Measurements from ENCODE around the gene B4GALNT4.
"Not testable (repeated sequence)": the region's sequence is repeated elsewhere in the genome, so short reads cannot be mapped to it uniquely, and the experiment has no call there.

Gene B4GALNT4

GRCh38 chr11:375065-376025, 6.0 kb downstream of the B4GALNT4 start:
- no peak for DNase-seq (ENCODE audit: low spot score)

GRCh38 chr11:376531-377173, 7.4 kb downstream of the B4GALNT4 start:
- no peak for DNase-seq (ENCODE audit: low spot score)

GRCh38 chr11:377174-377865, 8.0 kb downstream of the B4GALNT4 start:
- DNase-seq (ENCODE audit: low spot score): no peak

GRCh38 chr11:377883-378500, 8.7 kb downstream of the B4GALNT4 start:
- no peak for DNase-seq (ENCODE audit: low spot score)

GRCh38 chr11:379205-380094, 10.2 kb downstream of the B4GALNT4 start:
- DNase-seq (ENCODE audit: low spot score): no peak

- DNase-seq (ENCODE audit: low spot score): no peak
Measured at GRCh38 chr11:380095-380480, 10.8 kb downstream of the B4GALNT4 start.

GRCh38 chr11:380491-380890, 11.2 kb downstream of the B4GALNT4 start:
- DNase-seq (ENCODE audit: low spot score): no peak

- DNase-seq (ENCODE audit: low spot score): no peak
Measured at GRCh38 chr11:380996-381395, 11.7 kb downstream of the B4GALNT4 start.

GRCh38 chr11:381501-382072, 12.3 kb downstream of the B4GALNT4 start:
- DNase-seq (ENCODE audit: low spot score): no peak

GRCh38 chr11:382081-382629, 12.9 kb downstream of the B4GALNT4 start:
- no peak for DNase-seq (ENCODE audit: low spot score)

GRCh38 chr11:383431-383830, 14.1 kb downstream of the B4GALNT4 start:
- DNase-seq (ENCODE audit: low spot score): no peak

- no peak for DNase-seq (ENCODE audit: low spot score)
Measured at GRCh38 chr11:384511-384910, 15.2 kb downstream of the B4GALNT4 start.

- no peak for DNase-seq (ENCODE audit: low spot score)
Measured at GRCh38 chr11:385594-386351, 16.5 kb downstream of the B4GALNT4 start.

- no peak for DNase-seq (ENCODE audit: low spot score)
Measured at GRCh38 chr11:386483-386882, 17.2 kb downstream of the B4GALNT4 start.

GRCh38 chr11:387193-387793, 18.0 kb downstream of the B4GALNT4 start:
- no peak for DNase-seq (ENCODE audit: low spot score)

- DNase-seq (ENCODE audit: low spot score): not testable (repeated sequence)
Measured at GRCh38 chr11:389369-389768, 20.1 kb downstream of the B4GALNT4 start.

GRCh38 chr11:390175-390574, 20.9 kb downstream of the B4GALNT4 start:
- no peak for DNase-seq (ENCODE audit: low spot score)

- DNase-seq (ENCODE audit: low spot score): no peak
Measured at GRCh38 chr11:391117-392017, 22.1 kb downstream of the B4GALNT4 start.
